ENCODE data around the gene SENP1.

- no peak for TF ChIP-seq EP300 (IDR thresholded peaks at IDR 0.05)
- TF ChIP-seq, protein P1, sequence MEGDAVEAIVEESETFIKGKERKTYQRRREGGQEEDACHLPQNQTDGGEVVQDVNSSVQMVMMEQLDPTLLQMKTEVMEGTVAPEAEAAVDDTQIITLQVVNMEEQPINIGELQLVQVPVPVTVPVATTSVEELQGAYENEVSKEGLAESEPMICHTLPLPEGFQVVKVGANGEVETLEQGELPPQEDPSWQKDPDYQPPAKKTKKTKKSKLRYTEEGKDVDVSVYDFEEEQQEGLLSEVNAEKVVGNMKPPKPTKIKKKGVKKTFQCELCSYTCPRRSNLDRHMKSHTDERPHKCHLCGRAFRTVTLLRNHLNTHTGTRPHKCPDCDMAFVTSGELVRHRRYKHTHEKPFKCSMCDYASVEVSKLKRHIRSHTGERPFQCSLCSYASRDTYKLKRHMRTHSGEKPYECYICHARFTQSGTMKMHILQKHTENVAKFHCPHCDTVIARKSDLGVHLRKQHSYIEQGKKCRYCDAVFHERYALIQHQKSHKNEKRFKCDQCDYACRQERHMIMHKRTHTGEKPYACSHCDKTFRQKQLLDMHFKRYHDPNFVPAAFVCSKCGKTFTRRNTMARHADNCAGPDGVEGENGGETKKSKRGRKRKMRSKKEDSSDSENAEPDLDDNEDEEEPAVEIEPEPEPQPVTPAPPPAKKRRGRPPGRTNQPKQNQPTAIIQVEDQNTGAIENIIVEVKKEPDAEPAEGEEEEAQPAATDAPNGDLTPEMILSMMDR (IDR thresholded peaks at IDR 0.05) = no peak
- no peak for TF ChIP-seq POLR2A (IDR thresholded peaks at IDR 0.05)
- no peak for TF ChIP-seq POLR2AphosphoS5 (IDR thresholded peaks at IDR 0.05)
Measured at GRCh38 chr12:48013287-48013686, 92.6 kb downstream of the SENP1 start.
